SIG-M5 treated with dmso at 0.1 percent for 504 hours (cell line): Measurements from ENCODE around the gene OXLD1.

ENCODE experiments used
- DNase-seq: peaks from one replicate; lab custom pipeline; 2025; ENCODE audit not compliant: unreplicated experiment; lab: John Stamatoyannopoulos, UW

OXLD1 gene

DNA sequence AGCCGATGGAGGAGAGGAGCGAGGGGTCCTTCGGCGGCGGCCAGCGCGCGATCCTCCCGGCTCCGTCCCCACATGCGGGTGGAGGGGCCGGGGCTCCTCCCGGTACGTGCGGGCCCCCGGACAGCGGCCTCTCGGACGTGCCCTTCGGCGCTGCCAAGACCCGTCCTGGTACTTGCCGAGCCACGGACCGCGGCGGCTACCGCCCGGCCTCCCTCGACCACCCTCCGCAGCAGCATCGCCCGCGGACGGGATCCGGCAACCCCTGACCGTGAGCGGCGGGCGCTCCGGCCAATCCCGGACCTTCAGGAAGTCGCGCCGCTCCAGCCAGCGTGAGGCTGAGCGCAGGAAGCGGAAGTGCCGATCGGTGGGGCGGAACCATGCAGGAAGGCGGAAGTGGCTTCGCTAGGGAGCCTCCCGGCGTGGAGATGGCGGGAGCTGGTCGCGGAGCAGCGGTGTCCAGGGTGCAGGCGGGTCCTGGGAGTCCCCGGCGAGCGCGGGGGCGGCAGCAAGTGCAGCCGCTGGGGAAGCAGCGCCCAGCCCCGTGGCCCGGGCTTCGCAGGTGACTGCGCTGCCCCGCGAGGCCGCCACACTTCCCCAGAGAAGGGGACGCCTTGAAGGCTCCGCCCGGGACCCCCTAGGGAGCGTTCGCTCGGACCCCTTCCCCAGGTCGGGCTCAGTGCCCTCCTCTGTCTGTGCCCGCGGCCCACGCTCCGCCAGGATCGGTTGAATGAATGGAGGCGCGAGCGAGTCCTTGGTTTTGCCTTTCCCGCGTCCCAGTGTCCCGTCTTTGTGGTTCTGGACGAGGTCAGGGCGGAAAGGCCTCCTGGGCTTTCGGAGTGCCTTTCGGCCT lies at the start of gene OXLD1, which contains the start of gene CCDC137:
Gene OXLD1 (minus strand): TSS at position 264 of the 850 bp plus-strand sequence. CDS start 28 bp downstream, at position 236.
Gene CCDC137 (plus strand): TSS at position 396 of the 850 bp plus-strand sequence. CDS start 30 bp downstream, at position 426.
- peak; percentile 94 for DNase-seq

DNA sequence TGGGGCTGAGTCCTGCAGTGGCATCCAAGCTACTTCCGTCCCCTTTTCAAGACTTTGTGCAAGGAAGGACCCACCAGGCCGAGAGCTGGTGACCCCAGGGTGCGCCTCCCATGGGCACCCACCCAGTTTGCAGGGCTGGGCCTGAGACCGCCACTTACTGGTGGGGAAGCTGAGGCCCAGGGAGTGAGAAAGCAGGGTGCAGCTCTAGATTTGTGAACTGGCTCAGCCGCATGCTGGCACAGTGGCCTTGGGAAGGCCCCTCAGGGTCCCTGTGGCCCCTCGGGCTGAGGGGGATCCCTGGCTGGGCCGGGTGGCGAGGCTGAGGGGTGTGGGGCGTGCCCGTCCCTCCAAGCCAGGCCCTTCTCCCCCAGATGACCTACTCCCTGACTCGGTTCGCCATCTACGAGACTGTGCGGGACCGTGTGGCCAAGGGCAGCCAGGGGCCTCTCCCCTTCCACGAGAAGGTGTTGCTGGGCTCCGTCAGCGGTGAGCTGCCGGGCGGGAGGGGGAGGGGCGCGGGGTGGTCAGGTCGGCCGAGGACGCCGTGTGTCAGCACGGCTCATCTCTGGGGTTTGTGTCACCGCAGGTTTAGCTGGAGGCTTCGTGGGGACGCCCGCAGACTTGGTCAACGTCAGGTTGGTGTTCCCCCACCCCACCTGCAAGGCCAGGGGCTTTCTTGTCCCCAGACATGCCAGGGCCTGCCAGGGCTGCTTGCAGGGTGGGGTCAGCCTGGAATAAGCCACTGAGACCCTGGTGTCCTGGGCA lies 48.9 kb upstream of the OXLD1 start:
- DNase-seq, result no peak

DNA sequence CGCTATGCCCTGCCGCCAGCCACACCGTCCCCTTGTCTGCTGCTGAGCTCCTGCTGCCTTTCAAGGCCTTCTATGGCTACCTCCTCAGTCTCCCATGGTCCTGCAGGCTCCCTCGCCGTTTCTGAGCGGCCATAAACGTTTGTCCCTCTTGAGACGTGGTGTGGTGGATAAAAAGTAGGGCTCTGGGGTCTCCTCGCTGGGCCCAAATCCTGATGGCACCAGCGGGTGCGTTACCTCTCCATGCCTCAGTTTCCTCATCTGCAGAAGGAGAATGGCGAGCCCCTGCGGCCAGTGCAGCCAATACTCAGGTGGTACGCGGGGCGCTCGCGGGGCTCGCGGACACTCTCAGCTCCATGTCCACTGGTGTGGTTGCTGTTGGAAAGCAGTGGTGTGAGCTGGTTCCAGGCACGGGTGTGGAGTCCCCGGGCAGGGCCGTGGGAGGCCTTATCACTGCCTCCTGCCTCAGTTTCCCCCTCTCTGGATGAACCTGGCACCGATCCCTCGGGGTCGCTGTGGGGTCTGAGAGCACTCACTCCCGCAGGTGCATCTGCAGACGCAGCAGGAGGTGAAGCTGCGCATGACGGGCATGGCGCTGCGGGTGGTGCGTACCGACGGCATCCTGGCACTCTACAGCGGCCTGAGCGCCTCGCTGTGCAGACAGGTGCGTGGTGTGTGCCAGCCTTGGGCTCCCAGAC lies 48.2 kb upstream of the OXLD1 start:
- DNase-seq, result no peak

DNA sequence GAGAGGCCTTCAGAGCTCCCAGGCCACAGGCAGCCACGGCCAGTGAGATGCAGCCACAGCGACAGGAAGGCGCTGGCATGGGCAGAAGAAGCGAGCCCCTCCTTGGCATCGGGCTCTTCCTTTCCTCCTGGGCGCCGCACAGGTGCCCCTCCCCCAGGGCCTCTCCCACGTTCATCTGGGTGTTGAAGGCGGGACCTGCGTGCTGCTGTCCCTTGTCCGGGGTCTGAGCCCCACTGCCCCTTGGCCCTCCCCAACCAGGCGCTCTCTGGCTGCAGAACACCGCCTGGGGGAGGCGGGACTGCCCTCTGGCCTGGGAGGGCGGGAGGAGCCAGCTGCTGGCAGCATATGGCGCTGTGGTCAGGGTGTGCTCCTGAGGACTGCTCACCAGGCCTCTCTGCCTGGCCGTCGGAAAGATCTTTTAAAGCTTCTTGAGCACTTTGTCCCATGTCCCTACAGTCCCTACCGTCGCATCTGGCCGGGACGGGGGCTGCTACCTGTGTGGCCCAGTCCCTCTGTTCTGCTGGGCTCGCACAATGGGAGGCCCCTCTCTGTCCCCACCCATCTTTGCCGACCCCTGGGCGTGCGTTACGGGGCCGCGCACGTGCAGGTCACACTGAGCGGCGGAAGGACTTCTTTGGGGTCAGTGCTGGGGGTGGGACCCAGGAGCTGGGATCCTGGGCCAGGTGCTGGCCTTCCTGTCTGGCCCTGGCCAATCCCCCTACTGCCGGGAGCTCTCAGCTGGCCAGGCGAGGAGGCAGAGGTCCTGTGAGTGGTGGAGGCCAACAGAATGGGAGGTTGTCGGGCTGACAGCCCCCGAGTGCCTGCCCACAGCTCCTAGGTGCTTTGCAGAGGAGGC lies 47.4 kb upstream of the OXLD1 start:
- DNase-seq, result no peak

DNA sequence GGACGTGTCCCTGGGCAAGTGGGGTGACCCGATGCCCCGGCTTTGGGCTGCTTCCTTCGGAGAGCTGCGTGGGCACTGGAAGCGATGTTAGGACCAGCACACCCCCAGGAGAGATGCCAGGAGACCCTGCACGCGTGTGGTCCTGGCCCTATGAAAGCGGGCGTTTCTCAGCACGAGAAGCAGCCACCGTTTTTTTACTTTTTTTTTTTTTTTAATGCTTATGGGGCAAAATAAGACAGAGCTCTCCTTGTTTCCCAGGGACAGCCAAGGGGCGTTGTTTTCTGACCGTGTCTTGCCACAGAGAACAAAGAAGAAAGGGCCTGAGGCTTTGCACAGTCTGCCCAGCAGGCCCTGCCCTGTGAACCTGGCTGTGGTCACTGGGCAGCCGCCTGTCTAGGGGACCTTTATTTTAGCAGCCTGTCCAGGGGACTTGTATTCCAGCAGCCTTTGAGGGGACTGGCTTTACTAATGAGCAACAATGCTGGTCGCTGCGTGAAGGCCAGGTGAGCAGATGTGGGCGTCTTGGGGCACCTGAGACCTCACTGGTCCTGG lies 46.7 kb upstream of the OXLD1 start:
- DNase-seq, result no peak

DNA sequence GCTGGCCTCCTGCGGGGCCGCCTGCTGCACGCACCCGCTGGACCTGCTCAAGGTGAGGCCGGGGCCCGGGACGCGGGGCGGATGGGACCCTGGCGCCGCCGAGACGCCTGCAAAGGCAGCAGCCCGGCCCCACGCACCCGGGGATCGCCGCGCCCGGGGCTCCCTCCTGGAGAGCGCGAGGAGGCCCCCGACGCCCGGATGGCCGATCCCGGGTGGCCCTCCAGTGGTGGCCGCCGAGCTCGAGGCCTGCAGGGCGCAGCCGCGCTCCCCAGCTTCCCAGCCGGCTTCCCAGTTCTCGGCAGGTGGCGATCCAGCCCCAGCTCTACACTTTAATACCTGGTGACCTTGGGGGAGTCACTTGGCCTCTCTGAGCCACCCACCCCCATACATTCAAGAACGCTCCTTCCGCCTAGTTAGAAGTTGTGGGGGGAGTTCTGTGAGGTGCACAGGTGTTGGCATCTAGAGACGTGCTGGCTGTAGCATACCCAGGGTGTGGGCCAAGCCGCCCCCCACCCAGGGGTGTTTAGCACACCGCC lies 46.1 kb upstream of the OXLD1 start:
- peak; percentile 25 for DNase-seq

DNA sequence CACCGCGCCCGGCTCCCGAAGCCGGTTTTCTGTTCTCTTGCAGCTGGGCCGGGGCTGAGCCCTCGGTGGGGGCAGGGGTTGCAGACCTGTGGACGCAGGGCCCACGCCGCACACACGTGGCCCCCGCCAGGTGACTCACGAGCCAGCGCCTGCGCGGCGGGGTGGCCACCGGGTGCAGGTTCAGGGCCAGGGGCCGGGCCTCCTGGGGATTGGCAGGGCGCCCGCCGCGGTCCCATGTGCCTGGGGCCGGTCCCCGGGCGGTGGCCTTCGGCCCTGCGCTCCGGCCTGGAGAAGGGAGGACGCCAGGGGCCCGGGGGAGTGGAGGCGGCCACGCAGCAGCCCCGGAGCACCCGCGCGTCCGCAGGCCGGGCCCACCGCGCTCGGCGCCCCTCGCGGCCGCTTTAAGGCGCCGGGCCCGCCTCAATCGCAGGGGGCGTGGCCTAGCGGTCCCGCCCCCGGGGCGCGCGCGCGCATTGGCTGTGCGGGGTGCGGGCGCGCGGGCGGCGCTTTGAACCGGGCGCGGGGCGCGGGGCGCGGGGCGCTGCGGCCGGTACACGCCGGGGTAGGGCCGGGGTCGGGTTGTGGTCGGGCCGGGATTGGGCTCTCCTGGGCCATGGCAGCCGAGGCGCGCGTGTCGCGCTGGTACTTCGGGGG lies 45.5 kb upstream of the OXLD1 start, which contains the start of gene SLC25A10:
Gene SLC25A10 (plus strand): TSS at position 471 of the 654 bp plus-strand sequence. CDS start 143 bp downstream, at position 614.
- peak; percentile 77 for DNase-seq

DNA sequence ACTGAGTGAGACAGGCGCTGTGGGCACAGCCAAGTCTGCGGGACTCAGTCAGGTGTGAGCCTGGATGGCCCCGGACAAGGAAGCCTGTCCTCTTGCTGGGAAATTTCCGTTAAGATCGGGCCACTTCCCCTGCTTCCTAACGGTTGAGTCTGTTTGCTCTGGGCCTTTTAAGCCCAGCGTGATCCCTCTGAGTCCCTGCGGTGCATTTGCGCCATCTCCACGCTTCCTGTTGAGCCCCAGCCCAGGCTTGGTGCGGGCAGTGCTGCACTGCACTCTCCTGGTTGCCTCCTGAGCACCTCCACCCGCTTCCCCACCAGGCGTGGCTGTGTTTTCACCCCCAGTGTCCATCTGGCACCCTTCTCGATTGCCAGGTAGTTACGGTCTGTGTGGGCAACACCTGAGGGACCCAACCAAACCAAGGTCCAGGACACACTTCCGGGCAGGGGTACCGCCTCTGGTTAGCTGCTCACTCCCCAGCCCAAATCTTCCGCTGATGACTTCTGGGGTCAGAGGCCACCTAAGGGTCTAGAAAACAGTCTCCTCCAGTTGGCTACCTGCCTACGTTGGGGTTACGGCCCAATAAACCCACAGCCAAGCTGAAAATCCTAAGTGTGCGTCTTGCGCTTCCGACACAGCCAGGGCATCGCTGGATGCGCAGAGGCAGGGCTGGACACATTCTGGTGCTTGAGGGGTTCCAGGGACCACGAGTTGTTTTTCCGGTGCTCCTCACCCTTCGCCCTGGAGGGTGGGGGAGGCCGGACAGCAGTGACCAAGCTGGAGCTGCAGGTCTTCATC lies 44.3 kb upstream of the OXLD1 start:
- peak; percentile 75 for DNase-seq

DNA sequence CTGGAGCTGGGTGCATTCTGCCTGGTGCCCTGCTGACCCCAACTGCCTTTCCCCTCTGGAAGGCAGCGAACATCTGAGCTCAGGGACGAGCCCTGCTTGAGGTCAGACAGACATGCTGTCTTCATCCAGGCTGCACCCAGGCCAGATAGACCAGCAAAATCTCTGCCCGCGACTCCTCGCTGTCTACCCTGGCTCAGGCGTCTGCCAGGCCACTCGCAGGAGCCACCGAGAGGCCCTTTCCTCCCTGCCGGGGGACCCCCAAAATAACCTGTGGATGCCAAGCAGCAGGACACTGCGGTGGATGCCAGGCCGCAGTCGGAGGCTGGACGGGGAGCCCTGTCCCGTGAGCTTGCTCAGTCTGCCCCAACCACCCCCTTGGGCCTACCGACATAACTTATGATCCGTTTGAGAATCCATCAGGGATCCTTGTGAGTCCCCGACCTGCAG lies 42.4 kb upstream of the OXLD1 start:
- DNase-seq, result no peak

DNA sequence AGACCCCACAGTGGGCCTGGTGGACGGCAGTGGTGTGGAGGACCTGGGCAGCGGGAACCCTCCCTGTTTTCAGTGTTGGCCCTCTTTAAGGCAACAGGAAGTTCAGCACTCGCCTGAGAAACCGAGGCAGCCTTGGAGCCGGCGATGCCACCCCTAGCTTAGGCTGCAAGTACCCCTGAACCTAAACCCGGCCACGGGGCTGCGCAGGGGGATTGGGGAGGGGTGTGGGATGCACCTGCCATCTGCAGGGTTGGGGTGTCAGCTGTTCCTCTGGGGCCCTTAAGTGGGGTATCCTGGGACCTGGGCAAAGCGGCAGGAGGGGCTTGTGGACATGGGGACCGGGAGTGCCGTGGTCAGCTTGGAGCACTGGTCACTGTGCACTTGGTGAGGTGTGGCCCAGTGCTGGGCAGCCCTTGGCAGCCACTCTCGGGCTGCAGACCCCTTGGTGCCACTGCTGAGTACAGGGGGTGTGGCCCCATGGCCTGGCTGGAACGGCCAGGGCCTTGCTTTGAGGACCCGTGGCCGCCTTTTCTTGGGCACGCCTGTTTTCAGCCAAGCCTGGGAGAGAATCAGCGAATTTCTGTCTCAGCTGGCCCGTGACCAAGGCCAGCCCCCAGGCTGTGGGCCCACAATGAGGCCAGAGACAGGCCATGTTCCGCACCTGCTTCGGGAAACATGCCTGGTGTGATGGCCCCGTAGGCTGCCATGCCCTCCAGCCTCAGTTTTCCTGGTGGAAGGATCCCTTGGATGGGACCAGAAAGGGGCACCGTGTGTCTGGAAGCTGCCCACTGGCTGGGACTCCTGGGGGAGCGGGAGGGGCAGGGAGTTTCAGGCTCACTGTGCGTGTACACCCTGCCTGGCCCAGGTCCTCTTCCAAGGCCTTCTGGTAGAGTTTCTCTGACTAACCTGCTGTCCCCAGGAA lies 41.6 kb upstream of the OXLD1 start:
- no peak for DNase-seq

DNA sequence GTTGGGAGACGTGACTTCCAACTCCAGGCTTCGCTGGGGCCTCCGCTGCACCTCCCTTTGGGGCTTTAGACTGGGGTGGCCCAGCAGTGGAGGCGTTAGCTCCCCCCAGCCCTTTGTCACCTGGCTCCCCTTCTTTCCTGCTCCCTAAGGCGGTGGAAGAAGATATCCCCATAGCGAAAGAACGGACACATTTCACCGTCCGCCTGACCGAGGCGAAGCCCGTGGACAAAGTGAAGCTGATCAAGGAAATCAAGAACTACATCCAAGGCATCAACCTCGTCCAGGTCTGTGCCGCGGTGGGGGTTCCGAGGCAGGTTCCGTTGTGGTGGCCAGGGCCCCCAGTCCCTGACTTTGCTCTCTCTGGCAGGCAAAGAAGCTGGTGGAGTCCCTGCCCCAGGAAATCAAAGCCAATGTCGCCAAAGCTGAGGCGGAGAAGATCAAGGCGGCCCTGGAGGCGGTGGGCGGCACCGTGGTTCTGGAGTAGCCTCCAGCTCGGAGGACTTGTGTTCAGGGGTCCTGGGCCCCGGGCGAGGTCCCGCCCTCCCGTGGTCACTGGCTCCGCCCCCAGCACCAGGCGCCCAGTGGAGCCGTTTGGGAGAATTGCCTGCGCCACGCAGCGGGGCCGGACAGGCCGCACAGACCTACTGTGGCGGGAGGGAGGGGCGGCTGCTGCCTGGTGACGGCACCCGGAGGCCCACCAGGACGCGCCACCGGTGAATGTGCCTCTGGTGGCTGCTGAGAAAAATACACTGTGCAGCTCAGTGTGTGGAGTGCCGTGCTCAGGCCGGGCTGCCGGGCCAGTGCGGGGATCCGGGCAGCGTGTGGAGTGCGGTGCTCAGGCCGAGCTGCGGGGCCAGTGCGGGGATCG lies 40.6 kb upstream of the OXLD1 start:
- no peak for DNase-seq

DNA sequence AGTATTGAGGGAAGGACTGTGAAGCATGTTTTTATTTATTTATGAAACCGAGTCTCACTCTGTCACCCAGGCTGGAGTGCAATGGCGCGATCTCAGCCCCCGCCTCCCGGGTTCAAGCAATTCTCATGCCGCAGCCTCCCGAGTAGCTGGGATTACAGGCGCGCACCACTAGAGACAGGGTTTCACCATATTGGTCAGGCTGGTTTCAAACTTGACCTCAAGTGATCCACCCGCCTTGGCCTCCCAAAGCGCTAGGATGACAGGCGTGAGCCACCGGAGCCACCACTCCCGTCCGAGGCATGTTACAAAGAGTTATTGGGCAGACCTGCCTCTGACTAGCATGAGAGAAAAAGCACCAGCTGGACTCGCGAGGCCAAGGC lies 39.8 kb upstream of the OXLD1 start:
- no peak for DNase-seq

DNA sequence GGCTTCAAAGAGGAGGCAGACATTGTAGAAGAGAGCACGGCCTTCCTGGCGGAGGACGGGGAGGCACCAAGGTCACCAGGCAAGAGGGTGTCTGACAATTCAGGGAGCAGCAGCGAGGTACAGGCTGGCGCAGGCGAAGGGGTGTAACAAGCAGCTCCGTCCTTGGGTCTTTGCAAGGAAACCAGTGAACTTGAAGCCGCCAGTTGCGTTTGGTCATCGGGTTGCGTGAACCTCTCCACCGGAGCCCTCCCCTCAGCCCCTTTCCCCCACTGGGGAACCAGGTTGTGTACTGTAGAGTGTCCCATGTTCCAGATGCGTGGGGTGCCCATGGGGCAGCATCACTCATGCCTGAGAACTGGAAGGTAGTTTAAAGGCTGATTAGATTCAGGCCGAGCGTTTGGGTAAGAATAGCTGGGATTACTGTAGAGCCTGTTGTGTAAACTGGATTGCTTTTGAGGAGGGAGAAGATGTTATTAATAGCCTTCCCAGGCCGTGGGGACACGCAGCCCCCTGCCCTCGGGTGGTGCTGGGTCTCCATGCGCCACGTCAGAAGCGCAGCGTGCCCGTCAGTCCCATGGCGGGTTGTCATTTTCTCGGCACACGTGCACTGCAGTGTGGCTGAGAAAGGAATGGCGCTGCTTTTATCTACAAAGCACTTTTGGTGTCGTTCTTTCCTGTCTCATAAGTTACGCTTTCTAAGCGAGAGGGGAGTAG lies 39.3 kb upstream of the OXLD1 start:
- no peak for DNase-seq

DNA sequence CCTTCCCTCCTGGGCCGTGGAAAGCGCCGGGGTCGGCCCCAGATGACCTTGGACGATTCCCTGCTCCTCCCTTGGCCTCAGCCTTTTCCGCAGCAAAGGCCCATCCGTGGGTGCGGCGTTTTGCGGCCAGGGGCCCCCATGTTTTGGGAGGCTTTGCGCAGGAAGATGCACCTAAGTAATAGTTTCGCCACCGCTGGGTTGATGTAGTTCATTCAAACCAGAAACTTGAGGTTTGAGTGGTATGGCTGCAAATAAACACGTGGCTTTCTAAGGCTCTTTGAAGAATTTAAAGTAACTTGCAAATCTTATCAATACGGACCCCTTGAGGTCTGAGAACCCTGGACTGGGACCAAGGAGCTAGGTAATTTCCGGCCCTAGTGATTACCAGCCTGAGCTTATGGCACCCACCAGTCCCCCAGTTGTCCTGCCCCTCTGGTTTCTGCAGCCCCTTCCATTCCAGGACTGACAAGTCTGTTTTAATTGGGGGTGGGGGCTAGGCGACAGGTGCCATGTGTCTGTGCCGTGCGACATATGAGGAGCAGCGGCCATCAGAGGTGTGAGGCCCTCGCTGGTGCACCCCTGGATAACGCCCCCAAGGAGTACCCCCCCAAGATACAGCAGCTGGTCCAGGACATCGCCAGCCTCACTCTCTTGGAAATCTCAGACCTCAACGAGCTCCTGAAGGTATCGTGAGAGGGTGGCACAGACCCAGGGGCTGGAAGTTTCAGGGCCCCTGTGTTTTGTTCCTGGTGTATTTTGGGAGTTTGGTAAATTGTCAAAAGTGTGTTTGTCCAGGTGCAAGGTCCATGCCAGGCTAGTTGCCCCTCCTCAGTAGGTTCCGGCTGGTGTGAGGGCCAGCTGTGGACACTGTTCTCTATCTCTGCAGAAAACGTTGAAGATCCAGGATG lies 37.6 kb upstream of the OXLD1 start:
- no peak for DNase-seq
